ENCODE data around the gene MAP7D3.
"Not testable (repeated sequence)": the region's sequence is repeated elsewhere in the genome, so short reads cannot be mapped to it uniquely, and the experiment has no call there.

The MAP7D3 gene, protein sequence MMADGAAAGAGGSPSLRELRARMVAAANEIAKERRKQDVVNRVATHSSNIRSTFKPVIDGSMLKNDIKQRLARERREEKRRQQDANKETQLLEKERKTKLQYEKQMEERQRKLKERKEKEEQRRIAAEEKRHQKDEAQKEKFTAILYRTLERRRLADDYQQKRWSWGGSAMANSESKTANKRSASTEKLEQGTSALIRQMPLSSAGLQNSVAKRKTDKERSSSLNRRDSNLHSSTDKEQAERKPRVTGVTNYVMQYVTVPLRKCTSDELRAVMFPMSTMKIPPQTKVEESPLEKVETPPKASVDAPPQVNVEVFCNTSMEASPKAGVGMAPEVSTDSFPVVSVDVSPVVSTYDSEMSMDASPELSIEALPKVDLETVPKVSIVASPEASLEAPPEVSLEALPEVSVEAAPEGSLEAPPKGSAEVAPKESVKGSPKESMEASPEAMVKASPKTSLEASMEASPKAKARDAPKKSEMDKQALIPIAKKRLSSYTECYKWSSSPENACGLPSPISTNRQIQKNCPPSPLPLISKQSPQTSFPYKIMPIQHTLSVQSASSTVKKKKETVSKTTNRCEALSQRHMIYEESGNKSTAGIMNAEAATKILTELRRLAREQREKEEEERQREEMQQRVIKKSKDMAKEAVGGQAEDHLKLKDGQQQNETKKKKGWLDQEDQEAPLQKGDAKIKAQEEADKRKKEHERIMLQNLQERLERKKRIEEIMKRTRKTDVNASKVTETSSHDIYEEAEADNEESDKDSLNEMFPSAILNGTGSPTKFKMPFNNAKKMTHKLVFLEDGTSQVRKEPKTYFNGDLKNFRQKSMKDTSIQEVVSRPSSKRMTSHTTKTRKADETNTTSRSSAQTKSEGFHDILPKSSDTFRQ

DNA sequence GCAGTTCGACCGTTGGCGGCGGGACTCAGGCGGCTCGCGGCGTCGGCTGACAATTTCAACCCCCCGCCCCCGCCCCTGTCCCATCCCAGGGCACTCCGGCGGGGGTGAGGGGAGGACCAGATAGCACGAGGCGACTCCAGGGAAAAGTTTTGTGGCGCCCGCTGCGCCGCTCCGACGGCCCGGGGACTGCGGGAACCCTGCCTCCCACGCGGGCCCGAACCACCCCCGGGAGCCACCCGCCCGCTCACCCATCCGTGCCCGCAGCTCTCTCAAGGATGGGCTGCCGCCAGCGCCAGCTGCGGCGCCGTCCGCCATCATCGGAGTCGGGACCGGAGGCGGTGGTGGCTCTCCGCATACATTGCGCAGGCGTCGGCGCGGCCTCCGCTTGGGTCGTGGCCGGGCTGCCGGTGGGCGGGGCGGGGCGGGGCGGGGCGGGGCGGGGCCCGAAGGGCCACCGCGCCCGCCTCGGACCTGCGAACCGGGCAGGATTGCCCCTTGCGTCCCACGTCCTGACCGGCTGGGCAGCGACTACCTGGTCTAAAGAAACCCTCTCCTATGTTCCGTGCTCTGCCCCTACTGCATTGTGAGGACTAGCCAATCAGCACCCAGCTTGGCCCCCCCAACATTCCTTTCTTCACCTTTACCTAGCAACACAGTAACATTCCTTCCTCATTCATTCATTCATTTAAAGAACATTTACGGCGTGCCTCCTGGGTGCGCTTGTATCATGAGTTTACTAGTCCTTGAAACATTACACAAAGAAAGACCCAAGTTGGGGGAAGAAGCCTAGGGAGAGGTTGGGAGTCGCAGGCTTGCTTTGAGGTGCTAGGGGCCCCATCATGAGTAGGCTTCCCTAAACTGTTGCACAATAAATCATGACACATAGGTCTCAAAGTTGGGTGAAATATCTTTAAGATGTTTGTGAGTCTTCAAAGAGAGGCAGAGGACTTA lies at the start of gene MAP7D3:
Gene MAP7D3, minus strand, starts transcription at position 360 of the 951 bp plus-strand sequence. Its CDS starts 42 bp downstream, at position 318.
- DNase-seq, result peak; percentile 76
- H3K36me3 Mint-ChIP-seq, result no peaks in the 10 kb centered on the region
- no peaks in the 10 kb centered on the region for H3K27me3 Mint-ChIP-seq
- H3K4me1 Mint-ChIP-seq, result peaks cover 15% of the 10 kb centered on the region
- H3K27ac Mint-ChIP-seq, result peak within 1 kb of the TSS; percentile 80
- H3K9me3 Mint-ChIP-seq, result no peaks in the 10 kb centered on the region
- peak within 1 kb of the TSS; percentile 87 for H3K4me3 Mint-ChIP-seq
- CTCF ChIA-PET, result no interaction called here

DNA sequence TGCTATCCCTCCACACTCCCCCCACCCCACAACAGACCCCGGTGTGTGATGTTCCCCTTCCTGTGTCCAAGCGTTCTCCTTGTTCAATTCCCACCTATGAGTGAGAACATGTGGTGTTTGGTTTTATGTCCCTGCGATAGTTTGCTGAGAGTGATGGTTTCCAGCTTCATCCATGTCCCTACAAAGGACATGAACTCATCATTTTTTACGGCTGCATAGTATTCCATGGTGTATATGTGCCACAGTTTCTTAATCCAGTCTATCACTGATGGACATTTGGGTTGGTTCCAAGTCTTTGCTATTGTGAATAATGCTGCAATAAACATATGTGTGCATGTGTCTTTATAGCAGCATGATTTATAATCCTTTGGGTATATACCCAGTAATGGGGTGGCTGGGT lies 49.5 kb upstream of the MAP7D3 start, which contains the start of gene ADGRG4:
Gene ADGRG4, plus strand, starts transcription at position 243 of the 400 bp plus-strand sequence. CDS start 7,815 bp downstream, outside the sequence.
- CTCF ChIA-PET, DNase-seq, H3K4me3 Mint-ChIP-seq, H3K9me3 Mint-ChIP-seq, H3K36me3 Mint-ChIP-seq, H3K27me3 Mint-ChIP-seq, H3K27ac Mint-ChIP-seq, H3K4me1 Mint-ChIP-seq: not testable (repeated sequence)

DNA sequence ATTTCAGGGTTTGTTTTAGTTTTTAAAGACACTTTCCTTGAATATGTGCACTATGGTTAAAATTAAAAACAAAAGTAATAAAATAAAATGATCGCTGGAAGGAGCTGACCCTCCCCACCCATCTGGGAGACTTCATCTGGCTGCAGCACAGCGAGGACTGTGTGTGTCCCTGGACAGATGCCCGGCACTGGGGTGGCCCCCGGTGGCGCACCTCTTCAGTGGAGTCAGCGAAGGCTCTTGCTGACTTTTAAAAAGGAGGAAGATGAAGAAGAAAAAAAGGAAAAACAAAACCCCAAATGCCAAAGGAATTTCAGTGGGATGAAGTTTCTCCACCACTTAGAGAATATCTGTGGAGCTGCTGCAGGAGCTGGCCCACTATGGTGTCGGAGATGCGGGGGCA lies 44.2 kb upstream of the MAP7D3 start:
- Mint-ChIP-seq H3K4me1 (no peaks in the 10 kb centered on the region), H3K27me3 (no peaks in the 10 kb centered on the region), H3K4me3 (no peak overlapping the region), H3K9me3 (no peaks in the 10 kb centered on the region), H3K36me3 (no peaks in the 10 kb centered on the region), H3K27ac (no peak overlapping the region)
- CTCF ChIA-PET, result no interaction called here
- no peak for DNase-seq

DNA sequence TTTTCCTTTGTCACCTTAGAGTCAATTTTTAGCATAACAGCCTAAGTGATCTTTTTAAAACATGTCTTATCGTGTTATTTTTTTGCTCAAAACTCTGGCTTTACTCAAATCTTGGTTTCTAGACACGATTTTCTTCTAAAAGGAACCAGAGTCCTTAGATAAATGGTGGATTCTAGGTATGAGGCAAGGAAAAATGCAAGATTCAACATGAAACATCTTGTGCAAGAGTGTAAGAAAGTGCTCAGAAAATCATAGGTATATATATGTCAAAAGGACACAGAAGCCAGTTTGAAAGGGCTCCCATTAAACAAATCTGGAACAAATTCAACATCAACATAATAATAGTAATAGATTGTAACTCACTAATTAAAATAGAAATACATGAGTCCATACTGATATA lies 41.5 kb upstream of the MAP7D3 start:
- H3K27ac Mint-ChIP-seq, result no peak overlapping the region
- H3K4me3 Mint-ChIP-seq, result no peak overlapping the region
- CTCF ChIA-PET, result no interaction called here

DNA sequence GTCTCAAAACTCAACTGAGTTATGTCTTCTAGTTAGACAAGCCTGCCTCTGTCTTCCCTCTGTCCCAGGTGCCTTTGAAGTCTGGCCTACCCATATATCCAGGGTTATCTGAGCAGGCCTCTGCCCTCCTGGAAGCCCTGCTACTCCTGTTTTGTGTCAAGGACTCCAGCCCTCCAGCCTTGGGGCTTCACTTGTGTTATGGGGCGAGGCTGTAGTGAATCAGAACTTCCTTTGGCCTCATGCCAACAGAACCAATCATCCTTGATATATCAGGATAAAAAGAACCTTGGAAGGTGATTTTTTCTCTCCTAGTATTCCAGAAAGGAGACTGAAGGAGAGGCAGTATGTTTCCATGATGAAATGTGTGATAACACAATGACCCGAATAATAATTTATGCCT lies 40.6 kb upstream of the MAP7D3 start:
- CTCF ChIA-PET, result no interaction called here
- H3K36me3 Mint-ChIP-seq, result no peaks in the 10 kb centered on the region
- no peaks in the 10 kb centered on the region for H3K9me3 Mint-ChIP-seq

More for the DNA sequence above, 41.5 kb upstream of the MAP7D3 start:
- no peaks in the 10 kb centered on the region for H3K27me3 Mint-ChIP-seq
- DNase-seq, result no peak
- no peaks in the 10 kb centered on the region for H3K36me3 Mint-ChIP-seq
- no peaks in the 10 kb centered on the region for H3K9me3 Mint-ChIP-seq
- H3K4me1 Mint-ChIP-seq, result no peaks in the 10 kb centered on the region

DNA sequence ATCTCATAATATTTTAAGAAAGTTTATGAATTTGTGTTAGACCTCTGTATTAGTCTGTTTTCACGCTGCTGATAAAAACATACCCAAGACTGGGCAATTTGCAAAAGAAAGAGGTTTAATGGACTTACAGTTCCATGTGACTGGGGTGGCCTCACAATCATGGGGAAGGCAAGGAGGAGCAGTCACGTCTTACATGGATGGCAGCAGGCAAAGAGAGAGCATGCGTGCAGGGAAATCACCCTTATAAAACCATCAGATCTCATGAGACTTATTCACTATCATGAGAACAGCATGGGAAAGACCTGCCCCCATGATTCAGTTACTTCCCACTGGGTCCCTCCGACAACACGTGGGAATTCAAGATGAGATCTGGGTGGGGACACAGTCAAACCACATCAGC lies 35.2 kb upstream of the MAP7D3 start:
- H3K27me3 Mint-ChIP-seq, CTCF ChIA-PET, H3K4me3 Mint-ChIP-seq, H3K9me3 Mint-ChIP-seq, DNase-seq, H3K36me3 Mint-ChIP-seq, H3K4me1 Mint-ChIP-seq, H3K27ac Mint-ChIP-seq: not testable (repeated sequence)

More for the DNA sequence above, 40.6 kb upstream of the MAP7D3 start:
- Mint-ChIP-seq H3K4me1 (no peaks in the 10 kb centered on the region), H3K4me3 (no peak overlapping the region), H3K27ac (no peak overlapping the region), H3K27me3 (no peaks in the 10 kb centered on the region)
- DNase-seq, result no peak

DNA sequence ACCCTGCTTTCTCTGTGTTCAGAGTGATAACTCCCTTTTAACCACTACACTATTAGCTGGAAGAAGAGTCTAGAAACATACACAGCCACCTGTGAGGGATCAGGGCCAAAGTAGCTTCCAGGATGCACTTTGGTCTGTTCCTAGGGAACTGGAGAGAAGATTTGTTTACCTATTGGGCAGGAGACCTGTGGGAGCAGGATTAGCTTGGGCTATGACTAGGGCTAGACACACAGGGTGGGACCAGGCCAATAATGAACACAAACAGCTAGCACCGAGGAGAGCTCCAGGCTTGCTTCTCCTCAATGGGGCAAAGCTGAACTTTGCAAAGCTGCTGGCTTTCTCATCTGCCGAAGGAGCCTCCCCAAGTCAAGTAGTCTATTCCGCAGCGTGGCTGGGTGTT lies 24.4 kb upstream of the MAP7D3 start:
- no peak overlapping the region for H3K27ac Mint-ChIP-seq
- peaks cover 2% of the 10 kb centered on the region for H3K4me1 Mint-ChIP-seq
- H3K27me3 Mint-ChIP-seq, result no peaks in the 10 kb centered on the region
- H3K36me3 Mint-ChIP-seq, result no peaks in the 10 kb centered on the region
- no peak overlapping the region for H3K4me3 Mint-ChIP-seq
- CTCF ChIA-PET, result no interaction called here
- DNase-seq, result no peak
- no peaks in the 10 kb centered on the region for H3K9me3 Mint-ChIP-seq

DNA sequence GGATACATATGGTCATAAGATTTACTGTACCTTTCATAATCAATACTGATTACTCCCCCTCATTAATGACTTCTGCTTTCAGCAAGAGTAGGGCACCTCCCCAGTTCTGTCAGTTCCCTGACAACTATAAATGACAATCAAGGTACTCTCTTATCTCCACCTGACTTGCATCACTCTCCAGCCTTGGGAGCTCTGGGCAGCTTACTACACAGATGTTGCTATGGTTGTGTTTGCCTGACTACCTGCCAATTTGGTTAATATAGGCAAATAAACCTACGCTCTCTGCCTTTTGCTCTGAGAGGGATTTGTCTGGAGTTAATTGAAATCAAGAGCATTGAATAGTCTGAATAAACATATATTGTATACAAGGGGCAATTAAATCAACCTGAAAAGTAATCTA lies 22.8 kb upstream of the MAP7D3 start:
- peaks cover 2% of the 10 kb centered on the region for H3K4me1 Mint-ChIP-seq
- no peak for DNase-seq
- H3K9me3 Mint-ChIP-seq, result no peaks in the 10 kb centered on the region
- no peak overlapping the region for H3K4me3 Mint-ChIP-seq
- H3K27ac Mint-ChIP-seq, result no peak overlapping the region
- H3K36me3 Mint-ChIP-seq, result no peaks in the 10 kb centered on the region
- CTCF ChIA-PET, result no interaction called here
- no peaks in the 10 kb centered on the region for H3K27me3 Mint-ChIP-seq

DNA sequence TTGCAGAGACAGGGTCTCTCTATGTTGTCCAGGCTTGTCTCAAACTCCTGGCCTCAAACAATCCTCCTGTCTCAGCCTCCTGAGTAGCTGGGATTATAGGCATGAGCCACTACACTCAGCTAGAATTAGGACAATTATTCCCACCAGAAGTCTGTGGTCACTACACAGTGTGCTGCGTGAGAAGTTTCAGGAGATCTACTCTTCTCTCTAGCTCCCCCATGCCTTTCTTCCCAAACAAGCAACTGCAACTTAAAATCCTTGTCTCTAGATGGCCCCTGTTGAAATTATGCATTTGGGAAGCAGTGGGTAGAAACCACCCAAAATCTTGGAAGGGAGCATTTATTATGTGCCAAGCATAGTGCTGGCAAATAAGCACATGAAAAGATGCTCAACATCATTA lies 21.1 kb upstream of the MAP7D3 start:
- no peaks in the 10 kb centered on the region for H3K9me3 Mint-ChIP-seq
- CTCF ChIA-PET, result interaction anchor here (0.7 to 1.7 kb wide), 2 partner anchors 248 to 306 kb away, joined by 3 to 4 read pairs; no protein-coding TSS in a partner anchor
- H3K36me3 Mint-ChIP-seq, result no peaks in the 10 kb centered on the region
- no peak for DNase-seq
- H3K4me3 Mint-ChIP-seq, result no peak overlapping the region
- no peaks in the 10 kb centered on the region for H3K27me3 Mint-ChIP-seq
- H3K27ac Mint-ChIP-seq, result no peak overlapping the region
- H3K4me1 Mint-ChIP-seq, result peaks cover 2% of the 10 kb centered on the region

DNA sequence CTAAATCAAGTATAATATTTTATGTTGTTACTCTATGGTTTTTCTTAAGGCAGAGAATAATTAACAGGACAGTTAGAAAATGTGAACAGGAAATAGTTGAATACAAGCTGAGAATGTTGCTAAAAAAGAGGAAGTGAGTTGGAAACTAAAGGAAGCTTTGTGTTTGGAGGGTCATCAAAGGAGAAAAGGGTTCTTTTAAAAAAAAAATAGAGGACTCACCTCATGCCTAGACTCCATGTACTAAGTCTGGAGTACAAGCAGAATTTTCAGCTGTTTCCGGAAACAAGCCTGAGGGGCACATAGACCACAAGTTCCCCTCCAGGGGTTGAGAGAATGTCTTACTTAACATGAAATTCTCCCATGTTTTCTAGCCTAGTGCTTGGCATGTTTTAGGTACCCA lies 20.1 kb upstream of the MAP7D3 start:
- Mint-ChIP-seq H3K4me3 (no peak overlapping the region), H3K4me1 (peaks cover 2% of the 10 kb centered on the region), H3K36me3 (no peaks in the 10 kb centered on the region), H3K27me3 (no peaks in the 10 kb centered on the region), H3K9me3 (no peaks in the 10 kb centered on the region), H3K27ac (no peak overlapping the region)
- no peak for DNase-seq
- CTCF ChIA-PET, result interaction anchor here (0.6 to 1.7 kb wide), 4 partner anchors 243 to 426 kb away, joined by 3 to 4 read pairs (median 4); no protein-coding TSS in a partner anchor

DNA sequence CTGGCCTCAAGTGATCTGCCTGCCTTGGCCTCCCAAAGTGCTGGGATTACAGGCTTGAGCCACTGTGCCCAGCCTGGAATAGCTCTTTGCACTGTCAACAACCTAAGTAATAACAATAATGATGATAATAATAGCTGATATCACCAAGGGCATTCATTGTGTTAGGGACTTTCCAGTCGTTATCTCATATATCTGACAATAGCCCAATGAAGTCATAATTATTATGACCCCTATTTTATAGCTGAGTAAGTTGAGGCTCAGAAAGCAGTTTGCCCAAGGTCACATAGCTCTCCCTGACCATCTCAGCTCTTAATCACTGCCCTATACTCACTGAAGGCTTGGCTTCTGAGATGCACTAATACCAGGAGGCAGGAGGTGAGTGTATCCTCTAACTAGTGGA lies 18.7 kb upstream of the MAP7D3 start:
- Mint-ChIP-seq H3K27me3 (no peaks in the 10 kb centered on the region), H3K36me3 (no peaks in the 10 kb centered on the region), H3K27ac (no peak overlapping the region)

DNA sequence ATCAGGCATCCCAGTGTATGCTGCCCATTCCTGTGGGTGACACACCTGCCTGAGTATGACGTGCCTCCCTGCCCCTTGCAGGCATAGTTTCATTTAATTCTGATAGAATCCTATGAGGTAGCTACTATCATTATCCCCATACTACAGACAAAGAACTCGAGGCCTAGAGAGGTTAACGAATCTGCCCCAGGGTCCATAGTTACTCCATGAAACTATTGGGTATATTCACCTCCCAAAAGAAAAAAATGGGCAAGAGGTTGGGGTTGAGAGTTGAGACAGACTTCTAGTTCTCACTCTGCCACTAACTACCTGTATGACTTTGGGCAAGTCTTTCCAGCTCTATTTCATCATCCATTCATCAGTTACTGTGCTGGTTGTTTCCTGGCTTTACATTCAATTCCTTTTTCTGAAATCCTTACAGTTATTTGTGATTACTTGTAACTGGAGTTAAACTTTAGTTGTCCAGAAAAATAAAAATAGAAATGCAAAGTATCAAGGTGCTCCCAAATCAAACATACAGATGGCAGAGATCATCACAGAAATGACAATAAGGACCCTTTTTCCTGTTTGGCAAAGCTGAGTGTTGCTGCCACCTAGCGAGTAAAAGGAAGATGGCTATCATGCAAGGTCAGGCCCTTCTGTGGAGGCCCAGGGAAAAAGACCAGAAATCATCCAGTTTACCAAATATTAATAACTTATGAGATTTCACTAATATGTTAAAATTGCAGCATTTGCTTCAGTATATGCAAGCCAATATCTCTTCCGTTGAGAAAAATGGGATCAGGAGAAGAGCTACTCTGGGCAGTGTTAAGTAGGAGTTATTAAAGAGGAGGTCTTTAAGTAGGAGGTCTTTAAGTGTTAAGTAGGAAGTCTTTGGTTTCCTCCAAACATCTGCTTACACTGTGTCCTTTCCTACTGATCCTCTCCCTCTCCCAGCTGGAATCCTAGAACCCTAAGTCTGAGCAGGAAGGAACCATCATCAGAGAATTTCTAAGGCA lies 17.1 kb upstream of the MAP7D3 start:
- Mint-ChIP-seq H3K27ac (no peak overlapping the region), H3K27me3 (no peaks in the 10 kb centered on the region), H3K4me1 (peaks cover 2% of the 10 kb centered on the region), H3K4me3 (no peak overlapping the region), H3K36me3 (no peaks in the 10 kb centered on the region), H3K9me3 (no peaks in the 10 kb centered on the region)
- CTCF ChIA-PET, result interaction anchor here (0.7 to 2.9 kb wide), 10 partner anchors 15 to 240 kb away, joined by 3 to 20 read pairs (median 4); no protein-coding TSS in a partner anchor
- DNase-seq, result peak; percentile 63

More for the DNA sequence above, 18.7 kb upstream of the MAP7D3 start:
- CTCF ChIA-PET, result interaction anchor here (0.8 to 2.9 kb wide), 2 partner anchors 107 to 242 kb away, joined by 4 to 20 read pairs; no protein-coding TSS in a partner anchor
- Mint-ChIP-seq H3K4me1 (peaks cover 2% of the 10 kb centered on the region), H3K9me3 (no peaks in the 10 kb centered on the region), H3K4me3 (no peak overlapping the region)
- no peak for DNase-seq

DNA sequence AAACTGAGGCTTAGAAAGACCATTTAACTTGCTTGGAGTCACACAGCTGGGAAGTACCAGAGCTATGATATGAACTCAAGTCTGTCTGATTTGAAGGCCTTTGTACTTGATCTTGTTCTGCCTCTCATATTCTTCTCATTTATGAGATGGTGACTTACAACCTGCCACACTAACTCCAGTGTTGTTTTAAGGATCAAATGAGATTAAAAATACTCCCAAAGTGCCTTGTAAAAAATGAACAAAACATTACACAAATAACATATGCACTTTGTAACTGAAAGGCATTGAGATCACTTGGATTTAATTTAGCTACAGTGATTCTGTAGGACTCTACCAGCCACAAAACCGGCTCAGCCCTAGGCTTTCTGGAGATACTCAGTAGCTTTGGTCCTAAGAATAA lies 15.6 kb upstream of the MAP7D3 start:
- Mint-ChIP-seq H3K27ac (no peak overlapping the region), H3K9me3 (no peaks in the 10 kb centered on the region), H3K4me1 (peaks cover 2% of the 10 kb centered on the region), H3K36me3 (no peaks in the 10 kb centered on the region), H3K27me3 (no peaks in the 10 kb centered on the region), H3K4me3 (no peak overlapping the region)
- CTCF ChIA-PET, result interaction anchor here (0.9 to 1.5 kb wide), 3 partner anchors 63 to 238 kb away, joined by 3 to 4 read pairs (median 4); no protein-coding TSS in a partner anchor
- no peak for DNase-seq

All from activated naive CD4-positive, alpha-beta T cell treated with anti-CD3 and anti-CD28 coated beads, Interleukin-2, amount 10 ng/mL, durations not matched to agents 7 days and 5 days (primary cell).